ENCODE data around the gene IL1RN.

The IL1RN gene

DNA sequence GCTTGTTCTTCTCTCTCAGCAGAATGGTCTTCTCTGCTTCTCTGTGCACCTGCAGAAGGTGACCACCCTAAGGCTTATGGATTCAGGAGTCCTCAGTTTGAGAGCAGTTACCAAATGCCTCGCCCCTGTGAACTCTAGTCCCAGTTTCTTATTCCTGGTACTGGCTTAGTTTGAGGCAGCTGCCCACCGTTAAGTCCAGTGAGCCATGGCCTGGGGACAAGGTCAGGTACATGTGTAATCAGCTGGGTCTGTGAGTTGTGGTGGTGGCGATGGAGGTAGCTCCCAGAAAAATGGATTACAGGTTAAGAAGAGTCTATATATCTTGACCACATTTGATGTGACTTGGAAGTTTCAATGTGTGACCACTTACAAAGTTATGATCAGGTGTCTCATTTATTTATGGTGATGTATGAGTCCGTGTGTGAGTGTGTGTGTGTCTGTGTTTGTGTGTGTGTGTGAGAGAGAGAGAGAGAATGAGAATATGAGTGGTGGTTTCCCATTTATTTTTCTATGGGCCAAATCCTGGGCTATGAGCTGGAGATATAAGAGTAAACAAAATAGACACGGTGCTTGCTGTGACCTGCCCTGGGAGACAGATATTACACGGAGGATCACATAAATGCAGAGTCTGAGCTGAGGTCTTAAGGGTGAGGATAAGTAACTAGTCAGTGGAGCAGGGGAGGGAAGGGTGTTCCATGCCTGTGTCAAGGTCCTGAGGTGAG is 13.0 kb upstream of the IL1RN start:
- Mint-ChIP-seq H3K27me3 (no peaks in the 10 kb centered on the region), H3K4me1 (ENCODE audit: low read depth) (peaks cover 7% of the 10 kb centered on the region), H3K4me3 (no peak overlapping the region), H3K36me3 (no peaks in the 10 kb centered on the region), H3K9me3 (ENCODE audit: low read depth) (no peaks in the 10 kb centered on the region), H3K27ac (no peak overlapping the region)

DNA sequence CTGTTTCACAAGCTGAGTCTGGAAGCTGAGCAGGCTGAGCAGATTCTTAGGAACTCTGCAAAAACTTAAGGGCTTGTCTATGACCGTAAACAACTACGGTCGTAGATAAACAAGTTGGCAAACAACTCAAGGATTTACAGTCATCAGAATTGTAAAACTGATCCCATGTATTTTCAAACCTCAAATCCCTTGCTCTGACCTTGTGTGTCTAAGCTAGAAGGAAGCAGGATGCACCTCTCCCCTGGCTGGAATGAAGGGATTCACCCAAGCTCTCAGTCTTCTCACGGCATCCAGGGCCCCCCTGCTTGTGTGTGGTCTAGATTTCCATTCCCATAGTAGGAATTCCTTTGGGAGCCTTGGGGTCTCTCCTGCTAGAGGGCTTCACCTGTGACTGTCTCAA is 12.4 kb upstream of the IL1RN start:
- Mint-ChIP-seq H3K27me3 (no peaks in the 10 kb centered on the region), H3K27ac (no peak overlapping the region), H3K4me3 (no peak overlapping the region), H3K4me1 (ENCODE audit: low read depth) (peaks cover 7% of the 10 kb centered on the region), H3K9me3 (ENCODE audit: low read depth) (no peaks in the 10 kb centered on the region), H3K36me3 (no peaks in the 10 kb centered on the region)

DNA sequence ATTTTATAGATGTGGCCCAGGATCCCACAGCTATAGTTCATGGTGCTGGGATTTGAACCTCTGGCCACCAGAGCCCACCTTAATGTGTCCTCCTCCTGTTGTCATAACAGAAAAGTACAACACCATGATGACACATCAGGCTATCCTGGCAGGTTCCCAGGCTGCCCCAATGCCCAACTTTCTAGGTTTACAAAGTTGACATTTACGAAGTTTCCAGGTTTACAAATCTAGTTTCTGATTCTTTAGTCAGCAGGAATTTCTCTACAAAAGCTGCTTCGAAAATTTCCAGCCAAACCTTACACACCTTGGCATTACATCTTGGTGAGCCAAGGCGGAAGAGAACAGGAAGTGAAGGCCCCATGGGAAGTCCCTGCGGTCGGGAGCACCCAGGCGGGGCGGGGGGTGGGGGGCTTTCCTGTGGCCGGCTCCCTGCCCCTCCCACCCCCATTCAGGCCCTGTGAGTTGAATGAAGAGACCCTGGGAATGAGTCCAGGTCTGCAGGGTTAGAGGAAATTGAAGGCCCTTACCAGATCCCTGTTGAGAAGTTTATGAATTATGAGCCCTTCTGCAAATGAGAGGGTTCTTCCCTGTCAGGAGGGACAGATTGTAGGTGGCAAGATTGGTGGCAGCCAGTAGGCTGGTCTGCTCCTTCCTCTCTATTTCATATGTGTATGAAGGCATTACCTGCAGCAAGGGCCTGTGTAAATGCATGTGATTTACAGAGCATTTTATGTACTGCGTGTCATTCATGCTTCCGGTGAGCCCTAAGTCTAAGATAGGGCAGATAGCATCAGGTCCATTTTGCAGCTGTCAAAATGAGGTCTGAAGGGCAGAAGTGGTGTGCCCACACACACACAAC is 11.1 kb upstream of the IL1RN start:
- no peaks in the 10 kb centered on the region for H3K9me3 Mint-ChIP-seq (ENCODE audit: low read depth)
- H3K27ac Mint-ChIP-seq, result peak overlapping the region; percentile 6
- no peaks in the 10 kb centered on the region for H3K27me3 Mint-ChIP-seq
- H3K4me1 Mint-ChIP-seq (ENCODE audit: low read depth), result peaks cover 7% of the 10 kb centered on the region
- H3K4me3 Mint-ChIP-seq, result peak overlapping the region; percentile 23
- no peaks in the 10 kb centered on the region for H3K36me3 Mint-ChIP-seq

DNA sequence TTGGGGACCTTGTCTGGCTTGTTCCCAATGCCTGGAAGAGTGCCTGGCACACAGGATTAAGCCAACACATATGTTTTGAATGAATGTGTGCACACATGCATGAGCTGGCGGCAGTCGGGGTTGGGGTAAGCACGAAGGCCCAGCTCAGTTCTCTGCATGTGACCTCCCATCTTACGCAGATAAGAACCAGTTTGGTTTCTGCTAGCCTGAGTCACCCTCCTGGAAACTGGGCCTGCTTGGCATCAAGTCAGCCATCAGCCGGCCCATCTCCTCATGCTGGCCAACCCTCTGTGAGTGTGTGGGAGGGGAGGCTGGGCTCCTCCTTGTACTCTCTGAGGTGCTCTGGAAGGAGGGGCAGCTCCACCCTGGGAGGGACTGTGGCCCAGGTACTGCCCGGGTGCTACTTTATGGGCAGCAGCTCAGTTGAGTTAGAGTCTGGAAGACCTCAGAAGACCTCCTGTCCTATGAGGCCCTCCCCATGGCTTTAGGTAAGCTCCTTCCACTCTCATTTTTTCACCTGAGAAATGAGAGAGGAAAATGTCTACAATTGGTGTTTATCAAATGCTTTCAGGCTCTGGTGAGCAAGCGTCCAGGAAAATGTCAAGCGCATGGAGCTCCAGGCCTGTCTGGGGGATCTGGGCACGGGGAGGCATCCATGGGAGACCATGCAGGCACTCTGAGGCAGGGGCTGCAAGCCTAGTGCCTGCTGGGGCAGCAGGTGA is 9.7 kb upstream of the IL1RN start:
- peak overlapping the region; percentile 6 for H3K27ac Mint-ChIP-seq

DNA sequence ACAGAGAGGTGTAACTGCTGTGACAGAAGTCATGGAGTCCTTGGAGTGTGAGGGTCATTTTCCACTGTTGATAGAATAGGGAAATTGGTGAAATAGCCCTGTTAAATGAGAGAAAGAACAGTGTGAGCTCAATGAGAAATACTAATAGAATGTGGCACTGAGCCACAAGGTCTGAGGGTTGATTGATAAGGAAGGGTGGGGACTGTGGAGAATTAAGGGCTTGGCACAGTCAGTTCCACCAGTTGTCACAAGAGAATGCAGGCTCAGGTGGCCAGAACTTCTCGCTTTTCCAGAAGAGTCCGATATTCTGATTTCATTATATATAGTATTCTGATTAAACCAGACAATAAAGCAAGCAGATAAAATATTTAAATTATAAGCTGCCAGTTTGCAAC is 9.1 kb upstream of the IL1RN start:
- Mint-ChIP-seq H3K9me3 (ENCODE audit: low read depth) (no peaks in the 10 kb centered on the region), H3K27ac (peak overlapping the region; percentile 6), H3K36me3 (no peaks in the 10 kb centered on the region), H3K4me1 (ENCODE audit: low read depth) (peaks cover 7% of the 10 kb centered on the region), H3K4me3 (no peak overlapping the region), H3K27me3 (no peaks in the 10 kb centered on the region)

More for the DNA sequence above, 9.7 kb upstream of the IL1RN start:
- peaks cover 7% of the 10 kb centered on the region for H3K4me1 Mint-ChIP-seq (ENCODE audit: low read depth)
- H3K36me3 Mint-ChIP-seq, result no peaks in the 10 kb centered on the region
- H3K4me3 Mint-ChIP-seq, result no peak overlapping the region
- no peaks in the 10 kb centered on the region for H3K9me3 Mint-ChIP-seq (ENCODE audit: low read depth)
- no peaks in the 10 kb centered on the region for H3K27me3 Mint-ChIP-seq

DNA sequence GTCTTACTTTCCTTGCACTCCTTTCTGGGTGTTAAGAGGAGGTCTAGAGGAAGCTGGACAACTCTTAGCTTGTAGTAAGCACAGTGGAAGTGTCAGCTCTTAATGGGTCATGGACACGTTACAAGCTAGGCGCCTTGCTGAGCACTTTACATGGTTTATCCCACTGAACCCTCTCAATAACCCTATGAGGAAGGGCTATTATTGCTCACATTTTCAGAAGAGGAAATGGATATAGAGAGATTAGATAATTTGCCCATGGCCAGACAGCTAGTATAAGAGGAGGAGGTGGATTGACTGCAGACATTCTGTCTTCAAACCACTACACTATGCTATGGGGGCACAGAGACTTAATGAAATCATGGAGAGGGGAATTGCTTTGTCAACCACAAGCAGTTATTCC is 8.3 kb upstream of the IL1RN start:
- no peaks in the 10 kb centered on the region for H3K27me3 Mint-ChIP-seq
- H3K27ac Mint-ChIP-seq, result no peak overlapping the region
- no peak overlapping the region for H3K4me3 Mint-ChIP-seq
- H3K4me1 Mint-ChIP-seq (ENCODE audit: low read depth), result peaks cover 13% of the 10 kb centered on the region
- no peaks in the 10 kb centered on the region for H3K9me3 Mint-ChIP-seq (ENCODE audit: low read depth)
- H3K36me3 Mint-ChIP-seq, result no peaks in the 10 kb centered on the region

DNA sequence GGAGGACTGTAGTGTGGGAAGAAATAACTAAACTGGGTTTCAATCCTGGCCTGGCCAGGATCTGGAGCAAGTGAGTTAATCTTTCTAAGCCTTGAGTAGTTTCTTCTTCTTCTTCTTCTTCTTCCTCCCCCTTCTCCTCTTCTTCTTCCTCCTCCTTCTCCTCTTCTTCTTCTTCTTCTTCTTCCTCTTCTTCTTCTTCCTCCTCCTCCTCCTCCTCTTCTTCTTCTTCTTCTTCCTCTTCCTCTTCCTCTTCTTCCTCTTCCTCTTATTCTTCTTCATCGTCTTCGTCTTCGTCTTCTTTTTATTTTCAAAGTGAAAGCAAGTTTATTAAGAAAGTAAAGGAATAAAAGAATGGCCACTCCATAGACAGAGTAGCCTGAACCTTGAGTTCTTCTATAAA is 6.5 kb upstream of the IL1RN start:
- Mint-ChIP-seq H3K27me3 (no peaks in the 10 kb centered on the region), H3K36me3 (no peaks in the 10 kb centered on the region), H3K4me3 (no peak overlapping the region), H3K9me3 (ENCODE audit: low read depth) (no peaks in the 10 kb centered on the region), H3K4me1 (ENCODE audit: low read depth) (peaks cover 23% of the 10 kb centered on the region), H3K27ac (no peak overlapping the region)

DNA sequence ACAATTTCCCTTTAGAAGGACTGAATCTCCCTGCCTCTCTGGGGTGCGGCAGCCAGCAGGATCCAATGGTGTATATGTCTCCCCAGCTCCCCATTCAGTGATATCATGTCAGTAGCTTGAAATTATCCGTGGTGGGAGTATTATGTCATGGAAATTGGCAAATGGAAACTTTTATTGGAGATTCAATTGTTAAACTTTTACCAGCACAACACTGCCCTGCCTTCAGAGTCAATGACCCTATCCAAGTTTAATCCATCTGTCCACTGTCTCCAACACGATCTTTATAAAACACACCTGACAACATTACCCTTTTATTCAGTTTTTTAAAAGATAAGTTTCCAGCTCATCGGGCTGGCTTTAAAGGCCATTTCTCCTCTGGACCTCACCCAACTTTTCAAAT is 5.0 kb upstream of the IL1RN start:
- Mint-ChIP-seq H3K36me3 (no peaks in the 10 kb centered on the region), H3K4me3 (no peak overlapping the region), H3K27ac (no peak overlapping the region), H3K9me3 (ENCODE audit: low read depth) (no peaks in the 10 kb centered on the region), H3K27me3 (no peaks in the 10 kb centered on the region), H3K4me1 (ENCODE audit: low read depth) (peaks cover 18% of the 10 kb centered on the region)

DNA sequence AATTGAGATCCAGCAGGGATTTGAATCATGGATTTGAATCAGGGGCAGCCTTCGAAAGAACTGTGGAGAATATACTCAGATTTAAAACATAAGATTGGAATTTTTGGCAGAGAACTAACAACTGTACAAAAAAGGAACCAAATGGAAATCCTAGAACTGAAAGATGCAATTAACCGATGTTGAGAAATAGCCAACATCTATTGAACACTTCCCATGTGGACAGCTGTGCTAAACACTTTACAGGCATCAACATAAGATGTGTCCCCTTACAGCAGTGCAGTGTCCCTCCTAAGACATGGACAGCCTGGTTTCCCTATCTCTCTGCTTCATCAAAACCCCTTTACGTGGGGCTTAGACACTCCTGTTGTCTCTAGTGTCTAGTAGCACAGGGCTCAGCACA is 3.7 kb upstream of the IL1RN start:
- no peak overlapping the region for H3K4me3 Mint-ChIP-seq
- H3K4me1 Mint-ChIP-seq (ENCODE audit: low read depth), result peaks cover 17% of the 10 kb centered on the region
- H3K27ac Mint-ChIP-seq, result peak overlapping the region; percentile 56

DNA sequence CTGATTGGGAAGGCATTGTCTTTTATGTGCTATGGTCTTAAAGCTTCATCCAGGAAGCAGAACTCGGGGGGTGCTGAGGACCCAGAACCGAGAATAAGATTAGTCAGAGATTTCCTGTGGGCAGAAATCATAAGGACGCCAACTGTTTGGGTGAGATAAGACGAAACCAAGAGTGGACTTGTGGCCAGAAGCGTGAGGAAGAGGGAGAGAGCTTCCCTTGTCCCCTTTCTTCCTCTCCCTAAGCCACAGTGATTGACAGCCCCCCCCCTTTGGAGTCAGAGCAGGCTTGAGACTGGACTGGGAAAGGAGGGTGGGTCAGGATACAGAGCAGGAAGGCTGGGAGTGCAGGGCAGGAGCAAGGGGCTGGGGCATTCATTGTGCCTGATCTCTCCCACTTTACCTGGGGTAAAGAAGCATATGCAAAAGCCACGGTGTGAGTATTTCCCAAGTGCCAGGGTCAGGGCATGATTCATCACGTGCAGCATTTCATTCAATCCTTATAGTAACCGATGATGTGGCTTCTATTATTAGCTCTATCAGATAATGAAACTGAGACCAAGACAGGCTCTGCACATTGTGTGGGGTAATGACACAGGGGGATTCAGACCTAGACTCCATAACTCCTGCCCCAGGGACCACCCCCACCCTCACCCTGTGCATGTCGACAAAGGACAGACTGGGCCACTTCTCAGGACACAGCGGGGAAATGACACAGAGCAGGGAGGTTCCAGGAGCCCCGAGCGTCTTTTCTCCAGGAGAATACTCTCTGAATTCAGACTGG is 3.0 kb upstream of the IL1RN start:
- Mint-ChIP-seq H3K27ac (peak overlapping the region; percentile 56), H3K27me3 (no peaks in the 10 kb centered on the region), H3K36me3 (no peaks in the 10 kb centered on the region), H3K4me3 (no peak overlapping the region), H3K9me3 (ENCODE audit: low read depth) (no peaks in the 10 kb centered on the region), H3K4me1 (ENCODE audit: low read depth) (peaks cover 17% of the 10 kb centered on the region)

More for the DNA sequence above, 3.7 kb upstream of the IL1RN start:
- Mint-ChIP-seq H3K27me3 (no peaks in the 10 kb centered on the region), H3K36me3 (no peaks in the 10 kb centered on the region), H3K9me3 (ENCODE audit: low read depth) (no peaks in the 10 kb centered on the region)

DNA sequence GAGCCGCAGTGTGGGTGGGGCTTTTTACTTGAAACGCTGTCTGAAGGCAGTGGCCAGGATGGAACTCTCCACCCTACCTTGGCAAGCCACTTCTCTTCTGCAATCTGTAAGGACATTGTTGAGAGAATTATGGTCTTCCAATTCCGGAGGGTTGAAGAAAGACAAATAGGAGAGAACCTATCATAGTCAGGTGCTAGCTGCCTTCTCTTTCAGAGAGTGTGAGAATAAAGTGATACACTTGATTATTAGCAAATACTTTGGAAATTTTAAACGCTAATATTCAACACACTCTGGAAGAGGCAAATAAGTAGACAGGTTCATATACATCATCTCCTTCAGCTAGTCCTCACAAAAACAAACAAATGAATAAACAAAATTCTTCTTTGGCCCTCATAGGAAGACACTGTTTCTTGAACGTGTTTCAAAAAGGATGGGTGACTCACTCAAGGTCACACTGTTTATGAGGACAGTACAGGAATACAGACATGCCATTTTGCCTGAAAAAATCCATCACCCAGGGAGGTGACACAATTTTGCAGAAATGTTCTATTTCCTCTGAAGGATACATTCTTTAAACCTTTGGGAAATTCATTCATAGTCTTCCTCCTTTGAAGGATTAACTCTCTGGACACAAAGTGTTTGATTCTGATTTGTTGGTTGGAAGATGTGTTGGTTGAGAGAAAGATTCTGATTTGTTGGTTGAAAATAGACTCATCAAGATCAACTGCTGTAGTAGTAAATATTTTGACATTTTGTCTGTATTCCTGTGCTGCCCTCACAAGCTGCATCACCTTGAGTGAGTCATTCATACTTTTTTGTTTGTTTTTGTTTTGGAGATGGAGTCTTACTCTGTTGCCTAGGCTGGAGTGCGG is 2.2 kb upstream of the IL1RN start:
- Mint-ChIP-seq H3K27me3 (no peaks in the 10 kb centered on the region), H3K27ac (no peak overlapping the region), H3K36me3 (no peaks in the 10 kb centered on the region), H3K4me3 (no peak overlapping the region), H3K4me1 (ENCODE audit: low read depth) (peaks cover 17% of the 10 kb centered on the region), H3K9me3 (ENCODE audit: low read depth) (no peaks in the 10 kb centered on the region)

DNA sequence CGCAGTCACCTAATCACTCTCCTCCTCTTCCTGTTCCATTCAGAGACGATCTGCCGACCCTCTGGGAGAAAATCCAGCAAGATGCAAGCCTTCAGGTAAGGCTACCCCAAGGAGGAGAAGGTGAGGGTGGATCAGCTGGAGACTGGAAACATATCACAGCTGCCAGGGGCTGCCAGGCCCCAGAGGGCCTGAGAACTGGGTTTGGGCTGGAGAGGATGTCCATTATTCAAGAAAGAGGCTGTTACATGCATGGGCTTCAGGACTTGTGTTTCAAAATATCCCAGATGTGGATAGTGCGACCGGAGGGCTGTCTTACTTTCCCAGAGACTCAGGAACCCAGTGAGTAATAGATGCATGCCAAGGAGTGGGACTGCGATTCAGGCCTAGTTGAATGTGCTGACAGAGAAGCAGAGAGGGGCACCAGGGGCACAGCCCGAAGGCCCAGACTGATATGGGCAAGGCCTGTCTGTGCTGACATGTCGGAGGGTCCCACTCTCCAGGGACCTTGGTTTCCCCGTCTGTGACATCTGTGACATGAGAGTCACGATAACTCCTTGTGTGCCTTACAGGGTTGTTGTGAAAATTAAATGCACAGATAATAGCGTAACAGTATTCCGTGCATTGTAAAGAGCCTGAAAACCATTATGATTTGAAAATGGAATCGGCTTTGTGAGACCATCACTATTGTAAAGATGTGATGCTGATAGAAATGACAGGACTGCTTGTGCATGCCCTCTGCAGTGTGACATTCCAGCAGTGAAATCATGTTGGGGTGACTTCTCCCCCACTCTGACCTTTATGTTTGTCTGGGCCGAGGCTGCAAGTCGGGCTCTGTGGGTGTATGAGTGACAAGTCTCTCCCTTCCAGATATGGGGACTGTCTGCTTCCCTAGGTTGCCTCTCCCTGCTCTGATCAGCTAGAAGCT is 510 bp downstream of the IL1RN start:
- Mint-ChIP-seq H3K27me3 (no peaks in the 10 kb centered on the region), H3K9me3 (ENCODE audit: low read depth) (no peaks in the 10 kb centered on the region), H3K4me1 (ENCODE audit: low read depth) (peaks cover 17% of the 10 kb centered on the region), H3K4me3 (no peak overlapping the region), H3K36me3 (no peaks in the 10 kb centered on the region), H3K27ac (no peak overlapping the region)

DNA sequence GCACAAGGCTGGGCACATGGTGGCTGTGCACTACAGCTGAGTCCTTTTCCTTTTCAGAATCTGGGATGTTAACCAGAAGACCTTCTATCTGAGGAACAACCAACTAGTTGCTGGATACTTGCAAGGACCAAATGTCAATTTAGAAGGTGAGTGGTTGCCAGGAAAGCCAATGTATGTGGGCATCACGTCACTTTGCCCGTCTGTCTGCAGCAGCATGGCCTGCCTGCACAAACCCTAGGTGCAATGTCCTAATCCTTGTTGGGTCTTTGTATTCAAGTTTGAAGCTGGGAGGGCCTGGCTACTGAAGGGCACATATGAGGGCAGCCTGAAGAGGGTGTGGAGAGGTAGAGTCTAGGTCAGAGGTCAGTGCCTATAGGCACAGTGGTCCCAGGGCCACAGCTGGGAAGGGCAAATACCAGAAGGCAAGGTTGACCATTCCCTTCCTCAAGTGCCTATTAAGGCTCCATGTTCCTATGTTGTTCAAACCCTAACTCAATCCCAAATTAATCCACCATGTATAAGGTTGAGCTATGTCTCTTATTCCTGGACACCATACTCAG is 2.2 kb downstream of the IL1RN start:
- H3K9me3 Mint-ChIP-seq (ENCODE audit: low read depth), result no peaks in the 10 kb centered on the region
- peaks cover 7% of the 10 kb centered on the region for H3K4me1 Mint-ChIP-seq (ENCODE audit: low read depth)
- H3K36me3 Mint-ChIP-seq, result no peaks in the 10 kb centered on the region
- no peaks in the 10 kb centered on the region for H3K27me3 Mint-ChIP-seq
- H3K4me3 Mint-ChIP-seq, result no peak overlapping the region
- no peak overlapping the region for H3K27ac Mint-ChIP-seq

All from activated naive CD8-positive, alpha-beta T cell (primary cell).